ENCODE data around the gene HRH2.

Gene HRH2

DNA sequence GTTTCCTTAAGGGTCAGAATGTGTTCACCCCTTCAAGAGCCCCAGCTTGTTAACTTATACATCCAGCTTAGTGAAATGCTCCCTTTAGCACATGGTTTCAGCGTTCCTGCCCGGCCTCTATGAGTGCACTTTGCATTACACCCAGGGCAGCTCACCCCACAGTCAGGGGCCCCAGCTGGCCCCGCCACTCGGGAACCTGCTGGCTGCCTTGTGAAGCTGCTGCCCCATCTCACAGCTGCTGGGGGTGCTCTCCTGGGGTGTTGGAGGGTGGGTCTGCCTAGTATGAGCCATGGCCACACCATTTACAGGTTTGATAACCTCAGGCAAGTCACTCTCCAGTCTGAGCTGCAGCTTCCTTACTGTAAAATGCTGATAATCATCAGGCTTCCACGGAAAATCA is 32.2 kb downstream of the HRH2 start:
- H3K79me2 ChIP-seq (ENCODE audit: insufficient read depth, low read depth) = no peaks in the 10 kb centered on the region
- no peaks in the 10 kb centered on the region for H3K4me1 ChIP-seq (ENCODE audit: low read depth, poor library complexity, severe bottlenecking)
- H3K4me2 ChIP-seq = no peak overlapping the region
- no peak overlapping the region for H3K27ac ChIP-seq
- no peak overlapping the region for H3K9ac ChIP-seq
- H2AFZ ChIP-seq (ENCODE audit: low read depth) = no peak overlapping the region
- H4K20me1 ChIP-seq (ENCODE audit: insufficient read depth) = no peaks in the 10 kb centered on the region
- H3K4me3 ChIP-seq (IDR thresholded peaks at IDR 0.05; ENCODE audit: insufficient read depth, low read depth, low read length) = no peak overlapping the region
- H3K27me3 ChIP-seq (ENCODE audit: insufficient read depth, low read depth) = no peaks in the 10 kb centered on the region
- H3K36me3 ChIP-seq (ENCODE audit: insufficient read depth) = no peaks in the 10 kb centered on the region
- no peak for TF ChIP-seq CTCF (conservative IDR thresholded peaks at IDR 0.05; ENCODE audit: low read depth, low read length)

DNA sequence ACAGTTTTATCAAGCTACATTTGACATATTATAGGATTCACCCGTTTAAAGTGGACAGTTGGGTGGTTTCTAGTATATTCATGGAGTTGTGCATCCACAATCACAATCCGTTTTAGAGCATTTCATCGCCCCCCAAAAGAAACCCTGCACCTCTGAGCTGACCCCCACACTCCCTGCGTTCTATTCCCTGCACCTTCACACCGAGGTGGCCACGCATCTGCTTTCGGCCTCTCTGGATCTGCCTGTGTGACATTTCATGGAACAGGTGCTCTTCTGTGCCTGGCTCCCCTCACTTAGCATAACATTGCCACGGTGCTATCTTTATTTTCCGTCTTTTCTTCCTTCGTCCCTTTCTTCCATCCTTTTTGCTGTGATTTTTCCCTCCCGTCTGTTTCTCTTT is 32.7 kb downstream of the HRH2 start:
- Histone ChIP-seq H3K79me2 (ENCODE audit: insufficient read depth, low read depth) (no peaks in the 10 kb centered on the region), H3K27me3 (ENCODE audit: insufficient read depth, low read depth) (no peaks in the 10 kb centered on the region), H2AFZ (ENCODE audit: low read depth) (no peak overlapping the region), H3K4me3 (IDR thresholded peaks at IDR 0.05; ENCODE audit: insufficient read depth, low read depth, low read length) (no peak overlapping the region), H3K27ac (no peak overlapping the region), H3K9ac (no peak overlapping the region), H4K20me1 (ENCODE audit: insufficient read depth) (no peaks in the 10 kb centered on the region), H3K36me3 (ENCODE audit: insufficient read depth) (no peaks in the 10 kb centered on the region), H3K4me1 (ENCODE audit: low read depth, poor library complexity, severe bottlenecking) (no peaks in the 10 kb centered on the region), H3K4me2 (no peak overlapping the region)
- TF ChIP-seq CTCF (conservative IDR thresholded peaks at IDR 0.05; ENCODE audit: low read depth, low read length) = no peak

DNA sequence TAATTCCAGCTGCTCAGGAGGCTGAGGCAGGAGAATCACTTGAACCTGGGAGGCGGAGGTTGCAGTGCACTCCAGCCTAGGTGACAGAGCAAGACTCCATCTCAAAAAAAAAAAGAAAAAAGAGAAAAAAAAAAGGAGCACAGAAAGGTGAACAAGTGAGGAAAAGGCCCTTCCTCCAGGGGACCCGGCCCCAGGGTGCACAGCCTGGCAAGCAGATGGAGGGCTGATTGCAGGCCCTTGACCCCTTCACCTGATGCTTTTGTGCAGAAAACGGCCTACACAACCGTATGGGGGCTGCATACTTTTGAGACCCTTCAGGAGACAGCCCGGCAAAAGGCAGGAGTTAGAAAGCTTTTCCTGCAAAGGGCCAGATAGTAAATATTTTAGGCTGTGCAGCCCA is 33.9 kb downstream of the HRH2 start:
- H3K36me3 ChIP-seq (ENCODE audit: insufficient read depth) = no peaks in the 10 kb centered on the region

DNA sequence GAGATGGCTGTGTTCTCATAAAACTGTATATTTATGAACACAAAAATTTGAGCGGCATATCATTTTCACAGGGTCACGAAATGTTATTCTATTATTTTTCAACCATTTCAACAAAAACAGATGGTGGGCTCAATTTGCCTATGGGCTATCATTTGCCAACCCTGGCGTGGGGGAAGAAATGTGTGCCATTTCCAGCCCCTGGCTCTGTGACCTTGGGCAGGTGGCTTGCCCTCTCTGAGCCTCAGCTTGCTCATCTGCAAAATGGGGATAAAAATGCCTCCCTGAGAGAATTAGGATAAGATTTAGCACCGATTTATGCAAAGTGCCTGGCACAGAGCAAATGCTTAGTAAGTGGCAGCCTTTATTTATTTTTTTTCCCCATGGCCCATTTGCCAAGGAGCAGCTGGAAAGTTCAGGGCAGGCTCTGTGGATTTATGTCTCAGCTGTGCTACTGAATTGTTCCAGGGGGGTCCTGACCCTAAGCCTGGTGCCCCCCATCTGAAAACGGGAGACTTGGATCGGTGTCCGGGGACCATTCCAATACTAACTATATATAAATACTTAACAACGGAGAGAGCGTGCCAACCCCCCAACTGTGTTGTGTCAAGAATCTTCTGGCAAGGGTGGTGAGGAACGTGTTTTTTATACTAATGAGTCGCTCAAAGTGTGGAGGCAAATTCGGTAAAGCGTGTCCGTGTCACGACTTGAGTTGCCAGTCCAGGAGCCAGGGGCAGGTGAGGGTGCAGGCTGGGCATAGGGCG is 34.5 kb downstream of the HRH2 start:
- Histone ChIP-seq H3K27me3 (ENCODE audit: insufficient read depth, low read depth) (no peaks in the 10 kb centered on the region), H3K36me3 (ENCODE audit: insufficient read depth) (no peaks in the 10 kb centered on the region), H3K4me3 (IDR thresholded peaks at IDR 0.05; ENCODE audit: insufficient read depth, low read depth, low read length) (no peak overlapping the region), H3K27ac (no peak overlapping the region), H3K9ac (no peak overlapping the region), H3K4me1 (ENCODE audit: low read depth, poor library complexity, severe bottlenecking) (no peaks in the 10 kb centered on the region), H2AFZ (ENCODE audit: low read depth) (no peak overlapping the region), H4K20me1 (ENCODE audit: insufficient read depth) (no peaks in the 10 kb centered on the region), H3K79me2 (ENCODE audit: insufficient read depth, low read depth) (no peaks in the 10 kb centered on the region), H3K4me2 (no peak overlapping the region)
- no peak for TF ChIP-seq CTCF (conservative IDR thresholded peaks at IDR 0.05; ENCODE audit: low read depth, low read length)

More for the DNA sequence above, 33.9 kb downstream of the HRH2 start:
- TF ChIP-seq CTCF (conservative IDR thresholded peaks at IDR 0.05; ENCODE audit: low read depth, low read length) = no peak
- no peak overlapping the region for H2AFZ ChIP-seq (ENCODE audit: low read depth)
- H3K27me3 ChIP-seq (ENCODE audit: insufficient read depth, low read depth) = no peaks in the 10 kb centered on the region
- no peaks in the 10 kb centered on the region for H4K20me1 ChIP-seq (ENCODE audit: insufficient read depth)
- H3K4me3 ChIP-seq (IDR thresholded peaks at IDR 0.05; ENCODE audit: insufficient read depth, low read depth, low read length) = no peak overlapping the region
- H3K4me1 ChIP-seq (ENCODE audit: low read depth, poor library complexity, severe bottlenecking) = no peaks in the 10 kb centered on the region
- no peaks in the 10 kb centered on the region for H3K79me2 ChIP-seq (ENCODE audit: insufficient read depth, low read depth)
- no peak overlapping the region for H3K9ac ChIP-seq
- no peak overlapping the region for H3K27ac ChIP-seq
- H3K4me2 ChIP-seq = no peak overlapping the region
